SU-DHL-6 (cell line): ENCODE results near the gene NDUFS6.

Source experiments
- H2AFZ ChIP-seq: fragments of 200-600 bp; sonication (generic); 2 replicates; pipeline ENCODE4 v1.6.1; 2014; ENCODE audit warnings: low read depth, mild to moderate bottlenecking, moderate library complexity, mixed read lengths, antibody characterized with exemption, low read length; ENCODE audit not compliant: severe bottlenecking
- H3F3A ChIP-seq: fragments of 200-600 bp; shearing (Covaris generic); 2 replicates; pipeline ENCODE4 v1.6.0; 2016; ENCODE audit warnings: antibody characterized with exemption, mild to moderate bottlenecking; ENCODE audit not compliant: insufficient read depth
- H3K27ac ChIP-seq: fragments of 200-600 bp; sonication (generic); 2 replicates; pipeline ENCODE4 v1.5.1; 2016; ENCODE audit warnings: low read depth, mild to moderate bottlenecking, low read length, moderate library complexity, mixed read lengths
- H3K27me3 ChIP-seq: fragments of 200-600 bp; sonication (generic), shearing (Covaris generic); 2 replicates; pipeline ENCODE4 v1.6.0; 2014; ENCODE audit warnings: mild to moderate bottlenecking, low read length
- H3K36me3 ChIP-seq: fragments of 200-600 bp; sonication (generic); 2 replicates; pipeline ENCODE4 v1.6.1; 2014; ENCODE audit warnings: mild to moderate bottlenecking, low read length, mixed read lengths
- H3K4me2 ChIP-seq: fragments of 300-600, 200-600 bp; shearing (Covaris generic), sonication (generic); 2 replicates; pipeline ENCODE4 v1.6.0; 2014; ENCODE audit warnings: low read length, low read depth, mild to moderate bottlenecking; ENCODE audit not compliant: poor library complexity, severe bottlenecking
- H3K4me3 ChIP-seq: fragments of 200-600 bp; sonication (generic); 2 replicates; pipeline ENCODE4 v1.5.1; 2014; ENCODE audit warnings: antibody characterized with exemption, low read length, mild to moderate bottlenecking, mixed read lengths; ENCODE audit not compliant: insufficient read depth, poor library complexity, severe bottlenecking
- H3K79me2 ChIP-seq: fragments of 200-600 bp; sonication (generic); 2 replicates; pipeline ENCODE4 v1.6.1; 2014; ENCODE audit warnings: mild to moderate bottlenecking, low read length, moderate library complexity; ENCODE audit not compliant: insufficient read depth
- H3K9ac ChIP-seq: fragments of 200-600 bp; sonication (generic); 2 replicates; pipeline ENCODE4 v1.7.0; 2014; ENCODE audit warnings: mild to moderate bottlenecking, low read length
- H3K9me2 ChIP-seq: fragments of 200-600 bp; sonication (generic); replicated peaks from 2 replicates; pipeline ENCODE4 v1.6.1; 2014; ENCODE audit warnings: low read length; ENCODE audit not compliant: insufficient read depth
- H3K9me3 ChIP-seq: fragments of 200-600 bp; sonication (generic); 2 replicates; pipeline ENCODE4 v1.6.1; 2014; ENCODE audit warnings: low read length, mixed read lengths; ENCODE audit not compliant: insufficient read depth
- H4K20me1 ChIP-seq: fragments of 200-600 bp; sonication (generic); 2 replicates; pipeline ENCODE4 v1.6.1; 2014; ENCODE audit warnings: low read depth, mild to moderate bottlenecking, antibody characterized with exemption, low read length, moderate library complexity, mixed read lengths
- CTCF ChIP-seq: fragments of 200-600 bp; sonication (generic); IDR thresholded peaks from one replicate; pipeline ENCODE4 v1.5.1; 2017; ENCODE audit warnings: antibody characterized with exemption, mild to moderate bottlenecking, low read length, moderate library complexity; ENCODE audit not compliant: insufficient read depth, poor library complexity, severe bottlenecking
- EZH2phosphoT487 ChIP-seq: fragments of 200-600 bp; sonication (generic), shearing (Covaris generic); conservative IDR thresholded peaks from 2 replicates; pipeline ENCODE4 v1.6.1; 2018; ENCODE audit warnings: mild to moderate bottlenecking, antibody characterized with exemption, low read length, moderate library complexity, mixed read lengths

Gene NDUFS6

GRCh38 chr5:1763960-1764605, 37.1 kb upstream of the NDUFS6 start:
- Histone ChIP-seq H3K9ac (no peak overlapping the region), H2AFZ (no peak overlapping the region), H3K36me3 (0 out of 2 replicates have a peak, but pooled peaks cover 3% of the 10 kb centered on the region), H4K20me1 (no peaks in the 10 kb centered on the region), H3F3A (0 out of 2 replicates have a peak, but pooled peaks cover 6% of the 10 kb centered on the region), H3K9me3 (peaks cover 5% of the 10 kb centered on the region; the same call in 1 of the 2 replicates), H3K27me3 (no peaks in the 10 kb centered on the region), H3K9me2 (no peaks in the 10 kb centered on the region), H3K4me2 (no peak overlapping the region), H3K4me3 (no peak overlapping the region), H3K27ac (no peak overlapping the region; the same call in 1 of the 2 replicates), H3K79me2 (no peaks in the 10 kb centered on the region)
- TF ChIP-seq EZH2phosphoT487 (no peak), CTCF (no peak)

- Histone ChIP-seq H4K20me1 (no peaks in the 10 kb centered on the region), H3K9ac (no peak overlapping the region), H3K9me3 (peaks cover 5% of the 10 kb centered on the region; the same call in 1 of the 2 replicates), H3K4me3 (no peak overlapping the region), H3K4me2 (peak overlapping the region; percentile 15), H3K79me2 (no peaks in the 10 kb centered on the region), H2AFZ (no peak overlapping the region), H3K27me3 (no peaks in the 10 kb centered on the region), H3K36me3 (0 out of 2 replicates have a peak, but pooled peaks cover 3% of the 10 kb centered on the region), H3K27ac (peak overlapping the region; percentile 49), H3F3A (0 out of 2 replicates have a peak, but pooled peaks cover 6% of the 10 kb centered on the region), H3K9me2 (no peaks in the 10 kb centered on the region)
- TF ChIP-seq CTCF (no peak), EZH2phosphoT487 (no peak)
Observed at GRCh38 chr5:1764606-1764960, 36.6 kb upstream of the NDUFS6 start.

- TF ChIP-seq EZH2phosphoT487 (no peak), CTCF (no peak)
- Histone ChIP-seq H3K4me2 (peak overlapping the region; percentile 32), H3K27me3 (no peaks in the 10 kb centered on the region), H2AFZ (no peak overlapping the region), H3F3A (0 out of 2 replicates have a peak, but pooled peaks cover 6% of the 10 kb centered on the region), H3K79me2 (no peaks in the 10 kb centered on the region), H3K9me2 (no peaks in the 10 kb centered on the region), H3K4me3 (no peak overlapping the region), H4K20me1 (no peaks in the 10 kb centered on the region), H3K36me3 (0 out of 2 replicates have a peak, but pooled peaks cover 3% of the 10 kb centered on the region), H3K9ac (no peak overlapping the region), H3K9me3 (peaks cover 5% of the 10 kb centered on the region; the same call in 1 of the 2 replicates), H3K27ac (peak overlapping the region; percentile 49)
Observed at GRCh38 chr5:1765141-1765879, 35.9 kb upstream of the NDUFS6 start.
